CD14-positive monocyte (primary cell): Measurements from ENCODE around the gene CAMK2A. TPM values are rescaled to one million over a fixed set of nuclear protein-coding genes. Genes with fewer than 3 reads are reported as not detected.

Experiments
- DNase-seq, 3 donors: peaks; one replicate each; pipeline ENCODE4 v3.0.0-alpha.2; 2011 to 2022
- H2AFZ ChIP-seq: 2 replicates; pipeline ENCODE4 v1.6.0; 2012; ENCODE audit warnings: mild to moderate bottlenecking, low read depth, low read length, inconsistent platforms; ENCODE audit not compliant: insufficient read depth, poor library complexity, severe bottlenecking
- H3K27ac ChIP-seq, 2 donors: 1 replicate in 1 of 2; 2 replicates in 1 of 2; pipeline ENCODE4 v1.5.1; 2012 to 2013; ENCODE audit warnings: low read length in 2 of 2, control low read depth in 1 of 2, inconsistent platforms in 1 of 2, low read depth in 1 of 2, mild to moderate bottlenecking in 1 of 2
- H3K27me3 ChIP-seq, 2 donors: one replicate each; pipeline versions ENCODE4 v1.6.0 to v1.6.1; 2011 to 2013; ENCODE audit warnings: low read length in 2 of 2; ENCODE audit not compliant: control insufficient read depth in 2 of 2, insufficient read depth in 2 of 2
- H3K36me3 ChIP-seq, 2 donors: replicated peaks in 1 of 2; 1 replicate in 1 of 2; 2 replicates in 1 of 2; pipeline versions ENCODE4 v1.5.1 to v1.6.1; 2012 to 2013; ENCODE audit warnings: low read length in 2 of 2, control low read depth in 1 of 2, inconsistent platforms in 1 of 2, mild to moderate bottlenecking in 1 of 2; ENCODE audit not compliant: insufficient read depth in 2 of 2, control insufficient read depth in 1 of 2
- H3K4me1 ChIP-seq, 2 donors: 1 replicate in 1 of 2; 2 replicates in 1 of 2; pipeline versions ENCODE4 v1.5.1 to v1.6.1; 2012 to 2013; ENCODE audit warnings: low read length in 2 of 2, control low read depth in 1 of 2, inconsistent platforms in 1 of 2, mild to moderate bottlenecking in 1 of 2, moderate library complexity in 1 of 2; ENCODE audit not compliant: insufficient read depth in 2 of 2, control insufficient read depth in 1 of 2
- H3K4me2 ChIP-seq: replicated peaks from 2 replicates; pipeline ENCODE3; 2012; ENCODE audit warnings: low read length, moderate library complexity, mild to moderate bottlenecking; ENCODE audit not compliant: poor library complexity, severe bottlenecking; ENCODE audit errors: extremely low read depth
- H3K4me3 ChIP-seq, 3 experiments: fragments of 200-600 bp in 1 of 3; sonication (generic) in 1 of 3; replicated peaks in 1 of 3; 1 replicate in 2 of 3; 2 replicates in 1 of 3; pipeline ENCODE4 v1.5.1; 2011 to 2013; ENCODE audit warnings: low read length in 3 of 3, mild to moderate bottlenecking in 3 of 3, control low read depth in 2 of 3, low read depth in 2 of 3, inconsistent platforms in 1 of 3, moderate library complexity in 1 of 3
- H3K79me2 ChIP-seq: 2 replicates; pipeline ENCODE4 v1.6.0; 2012; ENCODE audit warnings: mild to moderate bottlenecking, control low read depth, inconsistent platforms, low read length, moderate library complexity; ENCODE audit not compliant: insufficient read depth
- H3K9ac ChIP-seq: 2 replicates; pipeline ENCODE4 v1.6.0; 2017; ENCODE audit warnings: low read length, mild to moderate bottlenecking; ENCODE audit not compliant: insufficient read depth, poor library complexity, severe bottlenecking
- H3K9me3 ChIP-seq, 2 donors: replicated peaks in 1 of 2; 1 replicate in 1 of 2; 2 replicates in 1 of 2; pipeline versions ENCODE4 v1.5.1 to v1.6.1; 2012 to 2013; ENCODE audit warnings: low read length in 2 of 2, control low read depth in 1 of 2; ENCODE audit not compliant: control insufficient read depth in 1 of 2, insufficient read depth in 1 of 2
- H4K20me1 ChIP-seq: 2 replicates; pipeline ENCODE4 v1.6.0; 2012; ENCODE audit warnings: mild to moderate bottlenecking, low read length, control low read depth, moderate library complexity; ENCODE audit not compliant: insufficient read depth
- H3K27ac Mint-ChIP-seq, 7 donors: one replicate each; pipeline ENCODE4 v1.8.0; 2020; ENCODE audit warnings: mild to moderate bottlenecking in 7 of 7, mixed read lengths in 7 of 7, moderate library complexity in 6 of 7, inconsistent platforms in 2 of 7
- H3K27me3 Mint-ChIP-seq, 3 donors: one replicate each; pipeline ENCODE4 v1.8.0; 2021 to 2022; ENCODE audit warnings: low read depth in 3 of 3, mild to moderate bottlenecking in 3 of 3, mixed read lengths in 3 of 3, moderate library complexity in 3 of 3, inconsistent platforms in 1 of 3
- H3K36me3 Mint-ChIP-seq, 2 donors: one replicate each; pipeline ENCODE4 v1.8.0; 2020; ENCODE audit warnings: mixed read lengths in 2 of 2, inconsistent platforms in 1 of 2, mild to moderate bottlenecking in 1 of 2
- H3K4me1 Mint-ChIP-seq: one replicate; pipeline ENCODE4 v1.8.0; 2020; ENCODE audit warnings: mild to moderate bottlenecking, mixed read lengths
- H3K4me3 Mint-ChIP-seq, 2 donors: one replicate each; pipeline ENCODE4 v1.8.0; 2020; ENCODE audit warnings: mild to moderate bottlenecking in 2 of 2, mixed read lengths in 2 of 2, moderate library complexity in 1 of 2
- H3K9me3 Mint-ChIP-seq, 7 donors: one replicate each; pipeline ENCODE4 v1.8.0; 2020 to 2022; ENCODE audit warnings: mixed read lengths in 7 of 7, mild to moderate bottlenecking in 6 of 7, moderate library complexity in 6 of 7, inconsistent platforms in 2 of 7
- WGBS: methylation state at CpG from one replicate; pipeline ENCODE4 v1.1.5; 2013; ENCODE audit warnings: missing lambda C conversion rate; ENCODE audit not compliant: insufficient coverage; 5-methylcytosine and 5-hydroxymethylcytosine counted together
- intact Hi-C, 2 donors: fragments of 100-400 bp; cut with micrococcal nuclease; formaldehyde crosslinking; loops; one replicate each; pipeline versions ENCODE4 v1.15.0 to v1.15.1; 2023
- polyA plus RNA-seq, 3 donors: library from polyadenylated mRNA; depleted of rRNA in 1 of 3; unstranded in 2 of 3; stranded (reverse) in 1 of 3; fragments of 300-500 nt in 2 of 3; fragments of >200 nt in 1 of 3; fragmentation: Illumina TruSeq in 2 of 3; gene quantifications; 1 replicate in 2 of 3; 2 replicates in 1 of 3; pipeline ENCODE4 v1.2.3, GENCODE V29; 2012 to 2021
- TF ChIP-seq, protein P1 (sequence below): fragments of 200-600 bp; IDR thresholded peaks from one replicate; pipeline ENCODE4 v1.8.0; 2022; ENCODE audit warnings: antibody characterized with exemption, mild to moderate bottlenecking

The CAMK2A gene
- polyA plus RNA-seq, 3 donors, result not detected

DNA sequence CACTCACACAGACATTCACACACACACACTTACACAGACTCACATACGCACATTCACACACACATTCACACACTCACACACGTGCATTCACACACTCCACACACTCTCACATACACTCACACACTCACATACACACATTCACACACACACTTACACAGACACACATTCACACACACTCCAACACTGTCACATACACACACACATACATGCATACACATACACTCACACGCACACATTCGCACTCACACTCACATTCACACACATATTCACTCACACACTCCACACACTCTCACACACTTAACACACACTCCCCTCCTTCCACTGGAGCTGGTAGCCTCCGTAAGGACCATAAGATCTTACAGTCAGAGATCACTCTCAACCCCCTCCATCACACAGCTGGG, 26.2 kb downstream of the CAMK2A start:
- no peaks in the 10 kb centered on the region for H3K9me3 Mint-ChIP-seq
- intact Hi-C loops, result no loop called here
- H3K27ac ChIP-seq, result no peak overlapping the region
- no peak overlapping the region for H3K4me3 ChIP-seq
- H3K36me3 ChIP-seq, result no peaks in the 10 kb centered on the region
- no peaks in the 10 kb centered on the region for H4K20me1 ChIP-seq
- WGBS, result 90% methylated on average over 4 of the region's 5 CpGs
- no peak overlapping the region for H3K4me3 Mint-ChIP-seq
- H3K79me2 ChIP-seq, result no peaks in the 10 kb centered on the region
- H3K4me2 ChIP-seq, result no peak overlapping the region
- no peaks in the 10 kb centered on the region for H3K9me3 ChIP-seq
- H3K27me3 ChIP-seq, result no peaks in the 10 kb centered on the region
- TF ChIP-seq, protein P1, sequence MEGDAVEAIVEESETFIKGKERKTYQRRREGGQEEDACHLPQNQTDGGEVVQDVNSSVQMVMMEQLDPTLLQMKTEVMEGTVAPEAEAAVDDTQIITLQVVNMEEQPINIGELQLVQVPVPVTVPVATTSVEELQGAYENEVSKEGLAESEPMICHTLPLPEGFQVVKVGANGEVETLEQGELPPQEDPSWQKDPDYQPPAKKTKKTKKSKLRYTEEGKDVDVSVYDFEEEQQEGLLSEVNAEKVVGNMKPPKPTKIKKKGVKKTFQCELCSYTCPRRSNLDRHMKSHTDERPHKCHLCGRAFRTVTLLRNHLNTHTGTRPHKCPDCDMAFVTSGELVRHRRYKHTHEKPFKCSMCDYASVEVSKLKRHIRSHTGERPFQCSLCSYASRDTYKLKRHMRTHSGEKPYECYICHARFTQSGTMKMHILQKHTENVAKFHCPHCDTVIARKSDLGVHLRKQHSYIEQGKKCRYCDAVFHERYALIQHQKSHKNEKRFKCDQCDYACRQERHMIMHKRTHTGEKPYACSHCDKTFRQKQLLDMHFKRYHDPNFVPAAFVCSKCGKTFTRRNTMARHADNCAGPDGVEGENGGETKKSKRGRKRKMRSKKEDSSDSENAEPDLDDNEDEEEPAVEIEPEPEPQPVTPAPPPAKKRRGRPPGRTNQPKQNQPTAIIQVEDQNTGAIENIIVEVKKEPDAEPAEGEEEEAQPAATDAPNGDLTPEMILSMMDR, result no peak
- no peak overlapping the region for H3K9ac ChIP-seq
- H3K27me3 Mint-ChIP-seq, result peaks cover 5 to 9% (median 6%) of the 10 kb centered on the region in 3 donors
- no peak overlapping the region for H2AFZ ChIP-seq
- peaks cover 22% of the 10 kb centered on the region for H3K4me1 Mint-ChIP-seq
- no peak for DNase-seq
- H3K36me3 Mint-ChIP-seq, result no peaks in the 10 kb centered on the region
- H3K4me1 ChIP-seq, result peaks cover 18 to 19% of the 10 kb centered on the region in 2 donors
- peak overlapping the region in 1 of 7 donors; percentile 31 for H3K27ac Mint-ChIP-seq

DNA sequence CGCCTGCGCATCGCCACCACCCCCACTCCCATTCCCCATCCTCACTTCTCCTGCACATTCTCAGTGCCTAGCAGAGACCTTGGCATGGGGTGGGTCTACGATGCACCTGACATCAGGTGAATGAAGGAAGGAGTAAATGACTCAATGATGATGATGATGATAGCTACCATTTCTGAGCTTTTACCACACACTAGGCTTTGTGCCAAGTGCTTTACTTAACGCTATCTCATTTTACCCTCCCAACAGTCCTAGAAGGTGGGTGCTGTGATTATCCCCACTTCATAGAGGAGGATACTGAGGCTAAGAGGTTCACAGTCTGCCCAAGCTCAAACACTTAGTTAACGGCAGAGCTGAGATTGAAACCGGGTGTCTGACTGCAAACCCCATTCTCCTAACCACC, 27.1 kb downstream of the CAMK2A start:
- Histone ChIP-seq H3K27ac (no peak overlapping the region), H3K27me3 (no peaks in the 10 kb centered on the region), H3K9ac (no peak overlapping the region), H3K9me3 (no peaks in the 10 kb centered on the region), H3K4me3 (no peak overlapping the region), H3K4me2 (no peak overlapping the region), H3K36me3 (no peaks in the 10 kb centered on the region), H2AFZ (no peak overlapping the region), H3K79me2 (no peaks in the 10 kb centered on the region), H4K20me1 (no peaks in the 10 kb centered on the region), H3K4me1 (peaks cover 18 to 19% of the 10 kb centered on the region in 2 donors)
- no peaks in the 10 kb centered on the region for H3K9me3 Mint-ChIP-seq
- H3K27me3 Mint-ChIP-seq, result peaks cover 3 to 7% (median 5%) of the 10 kb centered on the region in 3 donors
- H3K27ac Mint-ChIP-seq, result no peak overlapping the region
- H3K4me3 Mint-ChIP-seq, result no peak overlapping the region
- no peaks in the 10 kb centered on the region for H3K36me3 Mint-ChIP-seq
- no peak for DNase-seq
- TF ChIP-seq, protein P1, result no peak
- H3K4me1 Mint-ChIP-seq, result peaks cover 22% of the 10 kb centered on the region
- intact Hi-C loops, result no loop called here
- no CpG with 5 or more reads among the region's 7 CpGs for WGBS
